Right forelimb (tissue), 1 donor: Measurements from ENCODE around the gene GNG13.
"Not testable (repeated sequence)": the region's sequence is repeated elsewhere in the genome, so short reads cannot be mapped to it uniquely, and the experiment has no call there.

Source experiments
- DNase-seq: peaks from one replicate; pipeline ENCODE4 v3.0.0-alpha.2; 2018

GNG13 gene

GRCh38 chr16:799948-800833, at the start of gene GNG13:
Gene GNG13 (minus strand): TSS chr16:800734. CDS start chr16:799077, 1,657 bp downstream.
- DNase-seq: no peak

GRCh38 chr16:848510-849253, 48.1 kb upstream of the GNG13 start:
- no peak for DNase-seq

GRCh38 chr16:847681-848445, 47.3 kb upstream of the GNG13 start:
- DNase-seq: no peak

GRCh38 chr16:847151-847550, 46.6 kb upstream of the GNG13 start:
- DNase-seq: no peak

GRCh38 chr16:845351-845745, 44.8 kb upstream of the GNG13 start:
- no peak for DNase-seq

- DNase-seq: no peak
Observed at GRCh38 chr16:844638-845350, 44.3 kb upstream of the GNG13 start.

- DNase-seq: no peak
Observed at GRCh38 chr16:843771-844170, 43.2 kb upstream of the GNG13 start.

GRCh38 chr16:842711-843560, 42.4 kb upstream of the GNG13 start:
- DNase-seq: no peak

- no peak for DNase-seq
Observed at GRCh38 chr16:842061-842476, 41.5 kb upstream of the GNG13 start.

GRCh38 chr16:841455-842060, 41.0 kb upstream of the GNG13 start:
- DNase-seq: no peak

GRCh38 chr16:840561-841454, 40.3 kb upstream of the GNG13 start:
- no peak for DNase-seq

- DNase-seq: no peak
Observed at GRCh38 chr16:839643-840408, 39.3 kb upstream of the GNG13 start.

- no peak for DNase-seq
Observed at GRCh38 chr16:838741-839140, 38.2 kb upstream of the GNG13 start.

GRCh38 chr16:836822-837221, 36.3 kb upstream of the GNG13 start:
- DNase-seq: not testable (repeated sequence)

GRCh38 chr16:836221-836620, 35.7 kb upstream of the GNG13 start:
- DNase-seq: no peak

GRCh38 chr16:835373-835772, 34.8 kb upstream of the GNG13 start:
- no peak for DNase-seq

- DNase-seq: no peak
Observed at GRCh38 chr16:833411-833810, 32.9 kb upstream of the GNG13 start.

GRCh38 chr16:832652-833336, 32.3 kb upstream of the GNG13 start:
- DNase-seq: no peak
